Stimulated activated naive B cell treated with anti-CD40 and anti-IgM and Interleukin-4, amounts not matched to agents 10 μg/mL and 1 μg/mL and 100 μg/mL, for 72 hours (primary cell): ENCODE measurements around the gene SHANK1.

ENCODE experiments used
- ATAC-seq, 2 donors: fragments of 150-1000 bp; cut with Tn5 transposase; replicated peaks; 2 replicates each; pipeline ENCODE4 v1.10.0; 2021; ENCODE audit warnings: moderate library complexity in 1 of 2
- DNase-seq: peaks from one replicate; pipeline ENCODE4 v3.0.0; 2021
- H3K27ac Mint-ChIP-seq: one replicate; pipeline ENCODE4 v1.8.0; 2022; ENCODE audit warnings: mild to moderate bottlenecking, mixed read lengths
- H3K27me3 Mint-ChIP-seq, 2 donors: one replicate each; pipeline ENCODE4 v1.8.0; 2022; ENCODE audit warnings: mixed read lengths in 2 of 2
- H3K36me3 Mint-ChIP-seq, 2 donors: one replicate each; pipeline ENCODE4 v1.8.0; 2022; ENCODE audit warnings: mixed read lengths in 2 of 2, mild to moderate bottlenecking in 1 of 2
- H3K4me1 Mint-ChIP-seq, 2 donors: one replicate each; pipeline ENCODE4 v1.8.0; 2022; ENCODE audit warnings: mixed read lengths in 2 of 2, mild to moderate bottlenecking in 1 of 2
- H3K4me3 Mint-ChIP-seq, 2 donors: one replicate each; pipeline ENCODE4 v1.8.0; 2022; ENCODE audit warnings: mild to moderate bottlenecking in 2 of 2, mixed read lengths in 2 of 2, moderate library complexity in 1 of 2
- H3K9me3 Mint-ChIP-seq, 2 donors: one replicate each; pipeline ENCODE4 v1.8.0; 2022; ENCODE audit warnings: mixed read lengths in 2 of 2, mild to moderate bottlenecking in 1 of 2

Gene SHANK1

DNA sequence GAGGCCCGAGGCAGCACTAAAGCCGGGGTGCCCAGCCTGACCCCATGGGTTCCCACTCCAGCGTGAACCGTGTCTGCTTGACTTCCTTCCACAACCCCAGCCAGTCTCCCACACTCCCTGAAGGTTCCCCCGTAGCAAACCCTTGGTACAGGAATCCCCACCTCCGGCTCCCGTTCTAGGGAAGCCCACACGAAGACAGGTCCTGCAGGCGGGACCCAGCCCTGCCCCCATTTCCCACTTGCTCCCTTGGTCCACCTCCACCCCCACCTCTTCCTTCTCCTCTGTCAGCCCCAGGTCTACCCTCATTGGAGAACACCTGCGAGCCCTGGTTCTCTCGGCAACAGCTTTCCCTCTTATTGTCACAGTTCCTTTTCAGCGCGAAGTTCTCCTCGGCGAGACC is 46.5 kb downstream of the SHANK1 start:
- Mint-ChIP-seq H3K4me3 (no peak overlapping the region), H3K9me3 (peaks cover 0 to 3% of the 10 kb centered on the region in 2 donors), H3K27me3 (peaks cover 49 to 61% of the 10 kb centered on the region in 2 donors), H3K4me1 (peaks cover 12 to 13% of the 10 kb centered on the region in 2 donors), H3K36me3 (peaks cover 0 to 4% of the 10 kb centered on the region in 2 donors), H3K27ac (peak overlapping the region; percentile 33)
- ATAC-seq (no peak), DNase-seq (no peak)

DNA sequence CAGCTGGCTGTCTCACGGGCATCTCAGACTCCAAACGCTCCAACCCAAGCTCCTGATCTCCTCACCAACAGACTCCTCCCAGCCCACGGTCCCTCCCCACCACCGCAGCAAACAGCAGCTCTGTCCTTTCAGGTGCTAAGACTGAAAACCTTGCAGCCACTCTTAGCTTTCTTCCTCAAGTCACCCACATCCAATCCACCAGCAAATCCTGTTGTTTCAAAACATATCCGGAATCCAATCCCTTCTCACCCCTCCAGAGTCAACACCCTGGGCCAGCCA is 49.6 kb downstream of the SHANK1 start:
- no peak for DNase-seq
- no peaks in the 10 kb centered on the region for H3K9me3 Mint-ChIP-seq
- peaks cover 11 to 12% of the 10 kb centered on the region in 2 donors for H3K4me1 Mint-ChIP-seq
- no peak for ATAC-seq
- peak overlapping the region in 1 of 2 donors; percentile 34 for H3K4me3 Mint-ChIP-seq
- H3K36me3 Mint-ChIP-seq: no peaks in the 10 kb centered on the region
- H3K27me3 Mint-ChIP-seq: peaks cover 46 to 64% of the 10 kb centered on the region in 2 donors
- H3K27ac Mint-ChIP-seq: no peak overlapping the region

DNA sequence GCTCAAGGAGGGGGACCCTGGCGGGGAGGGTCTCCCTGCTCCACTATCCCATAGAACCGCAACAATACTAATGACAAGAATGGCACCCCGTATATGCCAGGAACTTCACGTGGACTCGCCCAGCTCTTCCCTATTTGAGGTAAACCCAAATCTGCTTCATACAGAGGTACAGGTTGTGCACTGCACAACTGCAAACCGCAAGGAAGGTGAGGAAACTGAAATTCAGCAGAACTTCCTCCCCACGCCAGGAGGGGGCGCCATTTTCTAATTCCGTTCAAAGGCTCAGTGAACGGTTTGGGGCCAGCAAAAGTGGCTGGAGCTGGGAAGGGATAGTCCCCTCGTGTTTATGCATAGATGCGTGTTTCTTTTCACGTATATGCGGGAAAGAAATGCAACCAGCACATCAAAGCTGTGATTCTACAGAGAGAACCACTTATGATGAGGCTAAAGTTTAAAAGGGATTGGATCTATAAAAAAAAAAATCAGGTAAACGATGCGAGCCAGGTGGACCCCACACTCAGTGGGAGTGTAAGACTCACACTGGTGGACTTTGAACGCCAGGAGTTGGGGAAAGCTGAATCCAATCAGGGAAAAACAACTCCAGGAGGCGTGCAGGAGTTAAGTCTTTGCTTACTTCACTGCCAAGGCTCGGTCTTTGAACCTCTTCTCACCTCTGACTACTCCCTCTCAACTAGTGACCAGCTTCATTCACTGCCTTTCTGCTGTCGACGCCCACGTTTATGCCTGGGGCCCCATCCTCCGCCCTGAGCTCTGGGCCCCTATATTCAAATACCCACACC is 50.1 kb downstream of the SHANK1 start:
- Mint-ChIP-seq H3K4me1 (peaks cover 11 to 12% of the 10 kb centered on the region in 2 donors), H3K27me3 (peaks cover 49 to 67% of the 10 kb centered on the region in 2 donors), H3K9me3 (no peaks in the 10 kb centered on the region), H3K27ac (no peak overlapping the region), H3K36me3 (no peaks in the 10 kb centered on the region), H3K4me3 (peak overlapping the region in 1 of 2 donors; percentile 14)
- peak; percentile 26 for DNase-seq
- no peak for ATAC-seq

DNA sequence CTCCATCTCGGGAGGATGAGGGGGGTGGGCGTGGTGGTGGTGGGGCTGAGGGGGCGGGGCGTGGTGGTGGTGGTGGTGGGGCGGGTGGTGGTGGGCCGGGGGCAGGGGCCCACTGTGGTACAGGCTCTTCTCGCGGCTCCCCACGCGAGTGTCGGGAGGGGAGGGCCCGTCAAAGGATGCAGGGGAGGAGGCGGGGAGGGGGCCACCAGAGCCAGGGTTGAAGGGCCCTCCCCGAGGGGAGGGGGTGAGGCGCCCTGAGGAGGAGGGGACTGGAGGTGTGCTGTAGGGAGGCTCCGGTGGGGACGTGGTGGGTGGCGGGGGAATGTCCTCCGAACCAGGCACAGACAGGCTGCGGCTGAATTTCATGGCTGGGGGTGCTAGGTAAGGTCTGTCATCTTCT is 50.7 kb downstream of the SHANK1 start:
- H3K27ac Mint-ChIP-seq: no peak overlapping the region

DNA sequence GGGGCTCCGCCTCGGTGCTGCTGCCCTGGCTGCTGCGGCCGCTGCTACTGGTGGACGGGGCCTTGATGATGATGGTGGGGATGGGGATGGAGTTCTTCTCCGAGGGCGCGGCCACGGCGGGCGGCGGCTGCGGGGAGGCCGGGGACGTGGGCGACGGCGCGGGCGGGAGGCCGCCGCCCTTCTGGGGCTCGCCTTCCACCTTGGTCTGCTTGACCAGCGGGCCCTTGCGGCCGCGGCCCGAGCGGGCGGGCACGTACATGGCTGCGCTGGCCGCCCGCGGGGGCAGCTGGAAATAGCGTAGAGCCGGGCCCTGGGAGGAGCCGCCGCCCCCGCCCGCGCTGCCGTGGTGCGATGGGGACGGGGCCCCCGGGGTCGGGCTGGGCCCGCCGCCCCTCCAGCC is 51.2 kb downstream of the SHANK1 start:
- no peak overlapping the region for H3K4me3 Mint-ChIP-seq
- H3K27me3 Mint-ChIP-seq: peaks cover 41 to 68% of the 10 kb centered on the region in 2 donors
- ATAC-seq (no peak), DNase-seq (no peak)
- no peaks in the 10 kb centered on the region for H3K36me3 Mint-ChIP-seq
- peaks cover 10 to 16% of the 10 kb centered on the region in 2 donors for H3K4me1 Mint-ChIP-seq
- no peak overlapping the region for H3K27ac Mint-ChIP-seq
- peaks cover 0 to 2% of the 10 kb centered on the region in 2 donors for H3K9me3 Mint-ChIP-seq

More for the DNA sequence above, 50.7 kb downstream of the SHANK1 start:
- H3K9me3 Mint-ChIP-seq: peaks cover 0 to 2% of the 10 kb centered on the region in 2 donors
- H3K27me3 Mint-ChIP-seq: peaks cover 43 to 68% of the 10 kb centered on the region in 2 donors
- no peaks in the 10 kb centered on the region for H3K36me3 Mint-ChIP-seq
- H3K4me1 Mint-ChIP-seq: peaks cover 11 to 16% of the 10 kb centered on the region in 2 donors
- ATAC-seq: no peak
- DNase-seq: no peak
- H3K4me3 Mint-ChIP-seq: peak overlapping the region in 1 of 2 donors; percentile 14

DNA sequence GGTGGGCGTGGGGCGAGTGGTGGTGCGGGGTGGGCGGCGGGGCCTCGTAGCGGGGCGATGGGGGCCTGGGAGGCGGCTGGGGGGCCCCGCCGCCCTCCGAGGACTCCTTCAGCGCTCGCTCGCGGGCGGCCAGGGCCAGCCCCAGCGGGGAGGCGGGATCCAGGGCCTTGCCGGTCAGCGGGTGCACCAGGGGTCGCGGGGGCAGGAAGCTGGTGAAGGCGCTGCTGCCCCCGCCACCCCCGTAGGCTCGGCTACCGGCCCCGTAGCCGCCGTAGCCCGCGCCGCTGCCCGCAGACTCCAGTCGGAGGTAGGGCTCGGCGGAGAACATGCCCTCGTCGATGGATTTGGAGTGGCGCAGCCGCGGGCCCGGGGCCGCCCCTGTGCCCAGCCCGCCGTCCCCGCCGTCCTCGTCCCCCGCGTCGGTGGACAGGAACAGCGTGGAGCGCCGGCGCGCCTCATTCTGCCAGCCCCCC is 51.8 kb downstream of the SHANK1 start:
- H3K27ac Mint-ChIP-seq: no peak overlapping the region
- peaks cover 38 to 68% of the 10 kb centered on the region in 2 donors for H3K27me3 Mint-ChIP-seq
- DNase-seq: no peak
- H3K36me3 Mint-ChIP-seq: no peaks in the 10 kb centered on the region
- no peak overlapping the region for H3K4me3 Mint-ChIP-seq
- ATAC-seq: no peak
- peaks cover 8 to 10% of the 10 kb centered on the region in 2 donors for H3K4me1 Mint-ChIP-seq
- H3K9me3 Mint-ChIP-seq: peaks cover 0 to 2% of the 10 kb centered on the region in 2 donors

DNA sequence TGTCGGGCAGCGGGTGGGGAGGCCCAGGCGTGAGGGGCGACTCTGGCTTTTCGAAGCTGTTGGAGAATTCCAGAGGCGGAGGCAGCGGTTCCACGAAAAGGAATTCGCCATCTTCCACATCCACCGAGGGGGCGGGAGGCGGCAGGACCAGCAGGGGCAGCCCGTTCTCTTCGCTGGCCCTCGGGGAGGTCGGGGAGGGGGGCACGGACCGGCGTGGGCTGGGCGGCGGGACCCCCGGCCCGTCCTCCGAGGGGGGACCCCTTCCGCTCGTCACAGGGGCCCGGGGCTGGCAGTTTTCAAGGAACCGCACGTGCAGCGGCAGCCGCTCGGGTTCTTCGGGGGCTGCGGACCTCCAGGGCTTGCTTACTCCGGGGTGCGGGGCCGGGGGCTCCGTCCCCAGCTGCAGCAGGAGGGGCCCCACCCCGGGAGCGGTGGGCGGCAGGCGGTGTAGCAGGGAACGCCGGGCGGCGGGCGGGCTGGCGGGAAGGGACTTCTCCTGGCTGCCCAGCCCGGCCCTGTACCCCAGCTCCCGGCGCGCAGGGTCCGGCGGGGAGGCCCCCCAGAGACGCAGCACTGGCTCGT is 52.3 kb downstream of the SHANK1 start:
- Mint-ChIP-seq H3K4me3 (no peak overlapping the region), H3K4me1 (peaks cover 8 to 10% of the 10 kb centered on the region in 2 donors), H3K27ac (no peak overlapping the region), H3K27me3 (peaks cover 38 to 70% of the 10 kb centered on the region in 2 donors), H3K36me3 (no peaks in the 10 kb centered on the region), H3K9me3 (peaks cover 0 to 2% of the 10 kb centered on the region in 2 donors)
- DNase-seq: no peak
- ATAC-seq: no peak

DNA sequence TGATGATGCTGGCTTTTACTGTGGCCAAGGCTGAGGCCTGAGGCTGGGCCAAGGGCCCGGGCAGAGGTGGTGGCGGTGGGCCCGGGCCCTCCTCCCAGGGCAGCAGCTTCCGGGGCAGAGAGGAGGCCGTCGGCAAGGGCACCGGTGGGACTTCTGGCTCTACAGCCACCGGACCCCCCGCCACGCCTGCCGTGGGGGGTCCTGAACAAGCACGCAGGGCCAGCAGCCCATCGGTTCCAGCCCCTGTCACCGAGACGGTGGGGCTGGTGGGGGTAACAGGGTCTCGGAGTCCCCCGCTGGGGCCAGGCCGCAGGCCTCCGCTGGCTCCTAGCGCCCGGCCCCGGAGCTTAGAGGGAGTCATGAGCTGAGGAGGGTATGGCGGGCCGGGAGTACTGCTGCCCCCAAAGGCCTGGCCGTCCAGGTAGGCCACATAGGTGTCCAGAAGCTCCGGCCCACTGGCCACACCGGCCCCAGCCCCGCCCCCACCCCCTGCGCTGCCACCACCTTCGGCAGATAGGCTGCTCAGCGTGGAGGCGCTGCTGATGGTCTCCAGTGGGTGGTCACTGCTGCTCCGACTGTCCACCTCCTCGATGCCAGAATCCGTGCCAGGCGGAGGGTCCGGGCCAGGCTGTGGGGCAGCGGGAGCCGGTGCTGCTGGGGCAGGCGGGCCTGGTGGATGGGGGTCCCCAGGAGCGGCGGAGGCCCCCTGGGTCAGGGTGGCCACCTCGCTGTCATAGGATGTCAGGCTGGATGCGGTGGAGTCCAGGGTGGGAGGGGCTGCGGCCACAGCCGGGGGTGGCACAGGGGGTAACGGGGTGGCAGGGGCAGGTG is 53.0 kb downstream of the SHANK1 start:
- Mint-ChIP-seq H3K4me3 (peak overlapping the region in 1 of 2 donors; percentile 39), H3K27ac (peak overlapping the region; percentile 42), H3K4me1 (peaks cover 8 to 10% of the 10 kb centered on the region in 2 donors), H3K36me3 (no peaks in the 10 kb centered on the region), H3K9me3 (peaks cover 0 to 2% of the 10 kb centered on the region in 2 donors), H3K27me3 (peaks cover 37 to 71% of the 10 kb centered on the region in 2 donors)
- DNase-seq (no peak), ATAC-seq (no peak)

DNA sequence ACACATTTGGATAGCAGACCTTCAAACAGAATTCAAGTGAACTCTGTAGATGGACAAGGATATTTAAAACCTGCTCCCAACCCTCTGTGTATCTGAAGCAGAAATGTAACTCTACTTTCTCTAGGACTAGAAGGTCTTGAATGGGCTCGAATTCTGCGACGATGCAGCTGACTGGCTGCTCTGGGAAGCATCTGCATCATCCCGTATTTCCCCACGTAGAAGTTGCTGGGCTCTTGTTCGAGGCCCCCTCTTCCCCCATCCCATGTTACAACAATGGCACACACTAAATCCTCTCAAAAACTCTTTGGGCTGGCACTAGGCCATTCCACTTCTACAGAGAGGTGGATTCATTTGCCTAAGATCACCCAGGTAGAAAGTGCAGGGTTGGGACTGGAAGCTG is 55.4 kb downstream of the SHANK1 start:
- Mint-ChIP-seq H3K4me3 (no peak overlapping the region), H3K9me3 (peaks cover 0 to 2% of the 10 kb centered on the region in 2 donors), H3K4me1 (peaks cover 2 to 10% of the 10 kb centered on the region in 2 donors), H3K27me3 (peaks cover 33 to 62% of the 10 kb centered on the region in 2 donors), H3K27ac (no peak overlapping the region), H3K36me3 (peaks cover 0 to 2% of the 10 kb centered on the region in 2 donors)
- ATAC-seq: no peak
- DNase-seq: no peak

DNA sequence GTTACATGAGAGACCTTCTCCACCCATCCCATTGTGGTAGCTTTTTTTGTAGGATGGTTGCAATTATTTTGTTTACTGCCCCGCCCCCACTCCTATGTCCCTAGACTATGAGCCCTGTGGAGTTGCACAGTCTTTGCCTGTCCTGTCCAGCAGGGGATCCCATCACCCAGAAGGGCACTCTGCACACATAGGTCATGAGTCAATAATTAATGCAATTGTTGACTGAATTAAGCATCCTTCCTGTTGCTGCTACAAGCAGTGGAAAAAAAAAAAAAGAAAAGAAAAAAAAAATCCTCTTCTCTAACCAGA is 56.2 kb downstream of the SHANK1 start:
- ATAC-seq: peak; percentile 37 to 40
- Mint-ChIP-seq H3K9me3 (peaks cover under 1 to 2% of the 10 kb centered on the region in 2 donors), H3K27ac (no peak overlapping the region), H3K27me3 (peaks cover 31 to 64% of the 10 kb centered on the region in 2 donors), H3K36me3 (peaks cover under 1 to 2% of the 10 kb centered on the region in 2 donors), H3K4me1 (peaks cover 1 to 12% of the 10 kb centered on the region in 2 donors), H3K4me3 (no peak overlapping the region)
- DNase-seq: no peak

DNA sequence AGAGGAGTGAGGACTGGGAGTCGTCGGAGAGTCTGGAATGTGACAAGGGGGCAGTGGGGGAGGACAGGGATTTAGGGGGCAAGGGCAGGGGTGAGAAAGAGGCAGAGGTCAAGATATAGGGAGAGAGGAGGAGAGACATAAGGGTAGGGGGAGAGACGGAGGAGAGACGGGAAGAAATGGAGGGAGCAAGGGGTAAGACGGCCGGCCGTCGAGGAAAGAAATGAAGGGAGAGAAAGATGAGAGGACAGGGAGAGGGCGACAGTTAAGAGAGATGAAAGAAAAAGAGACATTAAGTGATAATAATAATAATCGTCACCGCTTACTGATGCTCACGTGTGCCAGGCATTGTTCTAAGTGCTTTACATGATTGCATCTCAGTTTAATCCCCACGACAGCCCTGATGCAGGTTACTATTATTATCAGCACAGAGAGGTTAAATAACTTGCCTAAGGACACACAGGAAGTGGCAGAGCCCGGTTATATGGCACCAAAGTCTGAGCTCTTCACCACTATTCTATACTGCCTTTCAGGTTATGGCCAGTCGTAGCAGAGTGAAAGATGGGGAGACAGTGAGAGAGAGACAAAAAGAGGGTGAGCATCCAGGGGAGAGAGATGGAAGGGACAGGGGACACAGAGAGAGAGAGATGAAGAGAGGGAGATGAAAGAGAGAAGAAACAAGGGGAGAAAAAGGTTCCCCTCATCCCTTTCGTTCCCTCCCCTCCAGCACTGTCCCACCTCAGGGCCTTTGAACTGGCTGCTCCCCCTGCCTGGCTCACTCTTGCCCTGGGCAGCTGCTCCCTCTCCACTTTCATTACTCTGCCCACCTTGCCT is 56.7 kb downstream of the SHANK1 start:
- H3K4me1 Mint-ChIP-seq: peaks cover 5 to 18% of the 10 kb centered on the region in 2 donors
- H3K4me3 Mint-ChIP-seq: no peak overlapping the region
- DNase-seq: no peak
- peaks cover 35 to 70% of the 10 kb centered on the region in 2 donors for H3K27me3 Mint-ChIP-seq
- H3K9me3 Mint-ChIP-seq: peaks cover 2 to 5% of the 10 kb centered on the region in 2 donors
- no peak overlapping the region for H3K27ac Mint-ChIP-seq
- ATAC-seq: no peak
- peaks cover 5% of the 10 kb centered on the region in 2 donors for H3K36me3 Mint-ChIP-seq

DNA sequence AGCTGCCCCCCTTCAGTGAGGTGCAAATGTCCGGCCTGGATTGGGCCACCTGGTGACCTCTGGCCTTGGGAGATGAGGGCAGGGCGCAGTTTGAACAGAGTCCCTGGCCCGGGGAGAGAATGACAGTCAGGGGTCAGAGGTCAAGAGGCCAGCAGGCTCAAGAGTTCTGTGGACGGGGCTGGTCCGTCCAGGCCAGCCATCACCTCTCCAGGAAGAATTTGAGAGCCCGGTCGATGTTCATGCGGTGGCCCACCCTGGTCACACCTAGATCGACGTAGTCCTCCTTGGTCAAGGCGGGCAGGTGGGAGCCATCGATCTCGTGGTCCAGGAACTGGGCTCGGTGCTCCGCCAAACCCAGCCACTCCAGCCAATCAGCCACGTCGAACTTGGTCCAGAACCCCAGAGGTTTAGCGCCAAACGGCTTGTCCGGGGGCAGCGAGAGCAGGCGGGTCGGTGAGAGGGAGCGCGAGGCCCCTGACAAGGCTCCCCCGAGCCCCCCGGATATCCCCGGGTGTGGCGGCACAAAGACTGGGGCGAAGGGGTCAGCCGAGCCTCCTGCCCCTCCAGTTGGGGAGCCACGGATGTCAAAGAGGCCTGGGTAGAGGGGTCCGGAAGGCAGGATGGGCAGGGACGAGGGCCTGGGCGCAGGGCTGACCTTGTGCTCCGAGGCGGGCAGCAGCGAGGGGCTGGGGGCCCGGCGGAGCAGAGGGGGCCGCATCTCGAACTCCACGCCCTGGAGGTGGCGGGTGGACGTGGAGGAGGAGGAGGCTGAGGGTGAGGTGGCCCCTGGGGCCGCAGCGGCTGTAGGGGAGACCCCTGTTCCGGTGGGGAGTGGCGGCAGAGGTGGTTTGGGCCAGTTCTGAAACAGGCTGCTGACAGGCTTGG is 57.6 kb downstream of the SHANK1 start:
- peaks cover 5% of the 10 kb centered on the region in 2 donors for H3K36me3 Mint-ChIP-seq
- no peak overlapping the region for H3K4me3 Mint-ChIP-seq
- H3K27ac Mint-ChIP-seq: no peak overlapping the region
- H3K4me1 Mint-ChIP-seq: peaks cover 7 to 22% of the 10 kb centered on the region in 2 donors
- peaks cover 2 to 5% of the 10 kb centered on the region in 2 donors for H3K9me3 Mint-ChIP-seq
- DNase-seq (no peak), ATAC-seq (no peak)
- H3K27me3 Mint-ChIP-seq: peaks cover 35 to 78% of the 10 kb centered on the region in 2 donors

DNA sequence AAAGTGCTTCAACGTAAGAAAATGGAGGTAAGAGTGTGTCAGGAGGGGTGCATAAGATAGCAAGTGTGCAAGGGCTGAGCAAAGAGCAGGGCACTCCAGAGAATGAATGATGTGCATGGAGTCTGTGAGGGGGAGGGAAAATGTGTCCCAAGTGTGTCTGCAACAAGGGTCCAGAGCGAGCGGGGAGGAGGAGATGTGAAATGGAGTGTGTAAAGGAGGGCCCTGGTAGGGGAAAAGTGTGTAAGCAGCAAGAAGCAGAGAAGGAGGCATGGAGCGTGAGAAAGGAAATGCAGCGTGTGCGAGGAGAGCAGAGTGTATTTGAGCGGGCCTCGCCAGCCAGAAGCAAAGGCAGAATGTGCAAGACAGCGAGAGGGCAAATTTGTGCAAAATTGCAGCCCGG is 58.6 kb downstream of the SHANK1 start:
- no peak for DNase-seq
- H3K27me3 Mint-ChIP-seq: peaks cover 44 to 82% of the 10 kb centered on the region in 2 donors
- peaks cover 7 to 18% of the 10 kb centered on the region in 2 donors for H3K4me1 Mint-ChIP-seq
- H3K36me3 Mint-ChIP-seq: peaks cover 5% of the 10 kb centered on the region in 2 donors
- ATAC-seq: no peak
- peaks cover 4 to 9% of the 10 kb centered on the region in 2 donors for H3K9me3 Mint-ChIP-seq
- H3K27ac Mint-ChIP-seq: no peak overlapping the region
- H3K4me3 Mint-ChIP-seq: no peak overlapping the region
